ENCODE data around the gene PICK1. TPM values are rescaled to one million over a fixed set of nuclear protein-coding genes. Genes with fewer than 3 reads are reported as not detected.

PICK1 gene
- polyA plus RNA-seq, 1 experiment = 32.4 TPM

GRCh38 chr22:38031491-38031890 is 25.7 kb upstream of the PICK1 start:
- TF ChIP-seq CTCF (IDR thresholded peaks at IDR 0.05; ENCODE audit: insufficient read depth, low read depth, low read length) = no peak
- POLR2A ChIA-PET = no interaction called here
- CTCF ChIA-PET = interaction anchor here (1.7 kb wide), 1 partner anchor 21 kb away, joined by 5 read pairs; no protein-coding TSS in a partner anchor
- no peaks in the 10 kb centered on the region for H3K36me3 ChIP-seq (ENCODE audit: control insufficient read depth, insufficient read depth, low read length)
- no peak overlapping the region for H3K4me3 ChIP-seq (ENCODE audit: low read depth, low read length)
- no peak for DNase-seq (ENCODE audit: low read depth)
- 0 out of 2 replicates have a peak, but pooled peaks cover 3% of the 10 kb centered on the region for H3K27me3 ChIP-seq (ENCODE audit: control insufficient read depth, insufficient read depth, low read length)

GRCh38 chr22:38032681-38033521 is 24.3 kb upstream of the PICK1 start:
- ChIA-PET POLR2A (interaction anchor here (0.7 kb wide), 1 partner anchor 30 kb away, joined by 3 read pairs; no protein-coding TSS in a partner anchor), CTCF (interaction anchor here (1.3 to 1.7 kb wide), 2 partner anchors 19 to 67 kb away, joined by 3 to 5 read pairs; no protein-coding TSS in a partner anchor)
- Histone ChIP-seq H3K27me3 (ENCODE audit: control insufficient read depth, insufficient read depth, low read length) (no peaks in the 10 kb centered on the region), H3K36me3 (ENCODE audit: control insufficient read depth, insufficient read depth, low read length) (no peaks in the 10 kb centered on the region), H3K4me3 (ENCODE audit: low read depth, low read length) (no peak overlapping the region)
- peak; percentile 35 for DNase-seq (ENCODE audit: low read depth)
- no peak for TF ChIP-seq CTCF (IDR thresholded peaks at IDR 0.05; ENCODE audit: insufficient read depth, low read depth, low read length)

- ChIA-PET POLR2A (no interaction called here), CTCF (interaction anchor here (1.1 to 2.0 kb wide), 2 partner anchors 18 to 80 kb away, joined by 4 to 19 read pairs; partner anchors contain the start of genes C22orf23 and POLR2F)
- Histone ChIP-seq H3K36me3 (ENCODE audit: control insufficient read depth, insufficient read depth, low read length) (no peaks in the 10 kb centered on the region), H3K4me3 (ENCODE audit: low read depth, low read length) (no peak overlapping the region), H3K27me3 (ENCODE audit: control insufficient read depth, insufficient read depth, low read length) (no peaks in the 10 kb centered on the region)
- DNase-seq (ENCODE audit: low read depth) = no peak
- TF ChIP-seq CTCF (IDR thresholded peaks at IDR 0.05; ENCODE audit: insufficient read depth, low read depth, low read length) = no peak
These were observed 23.5 kb upstream of the PICK1 start for GRCh38 chr22:38033522-38034277.

- ChIA-PET CTCF (interaction anchor here (1.1 to 2.0 kb wide), 2 partner anchors 18 to 81 kb away, joined by 4 to 19 read pairs; partner anchors contain the start of genes C22orf23 and POLR2F), POLR2A (interaction anchor here (0.6 kb wide), 1 partner anchor 79 kb away, joined by 17 read pairs; no protein-coding TSS in a partner anchor)
- Histone ChIP-seq H3K36me3 (ENCODE audit: control insufficient read depth, insufficient read depth, low read length) (no peaks in the 10 kb centered on the region), H3K27me3 (ENCODE audit: control insufficient read depth, insufficient read depth, low read length) (no peaks in the 10 kb centered on the region), H3K4me3 (ENCODE audit: low read depth, low read length) (no peak overlapping the region)
- DNase-seq (ENCODE audit: low read depth) = peak; percentile 32
- TF ChIP-seq CTCF (IDR thresholded peaks at IDR 0.05; ENCODE audit: insufficient read depth, low read depth, low read length) = no peak
These were observed 22.8 kb upstream of the PICK1 start for GRCh38 chr22:38034278-38034882.

All from BJ (cell line).